Stimulated activated CD8-positive, alpha-beta memory T cell treated with anti-CD3 and anti-CD28 coated beads, Interleukin-7, amount 100 ng/mL, for 48 hours (primary cell): ENCODE results near the gene TRPV6.

Experiments
- DNase-seq, 2 donors: peaks; one replicate each; pipeline ENCODE4 v3.0.0-alpha.2; 2020; ENCODE audit warnings: low read depth in 1 of 2; ENCODE audit errors: extremely low read depth in 1 of 2

The TRPV6 gene

DNA sequence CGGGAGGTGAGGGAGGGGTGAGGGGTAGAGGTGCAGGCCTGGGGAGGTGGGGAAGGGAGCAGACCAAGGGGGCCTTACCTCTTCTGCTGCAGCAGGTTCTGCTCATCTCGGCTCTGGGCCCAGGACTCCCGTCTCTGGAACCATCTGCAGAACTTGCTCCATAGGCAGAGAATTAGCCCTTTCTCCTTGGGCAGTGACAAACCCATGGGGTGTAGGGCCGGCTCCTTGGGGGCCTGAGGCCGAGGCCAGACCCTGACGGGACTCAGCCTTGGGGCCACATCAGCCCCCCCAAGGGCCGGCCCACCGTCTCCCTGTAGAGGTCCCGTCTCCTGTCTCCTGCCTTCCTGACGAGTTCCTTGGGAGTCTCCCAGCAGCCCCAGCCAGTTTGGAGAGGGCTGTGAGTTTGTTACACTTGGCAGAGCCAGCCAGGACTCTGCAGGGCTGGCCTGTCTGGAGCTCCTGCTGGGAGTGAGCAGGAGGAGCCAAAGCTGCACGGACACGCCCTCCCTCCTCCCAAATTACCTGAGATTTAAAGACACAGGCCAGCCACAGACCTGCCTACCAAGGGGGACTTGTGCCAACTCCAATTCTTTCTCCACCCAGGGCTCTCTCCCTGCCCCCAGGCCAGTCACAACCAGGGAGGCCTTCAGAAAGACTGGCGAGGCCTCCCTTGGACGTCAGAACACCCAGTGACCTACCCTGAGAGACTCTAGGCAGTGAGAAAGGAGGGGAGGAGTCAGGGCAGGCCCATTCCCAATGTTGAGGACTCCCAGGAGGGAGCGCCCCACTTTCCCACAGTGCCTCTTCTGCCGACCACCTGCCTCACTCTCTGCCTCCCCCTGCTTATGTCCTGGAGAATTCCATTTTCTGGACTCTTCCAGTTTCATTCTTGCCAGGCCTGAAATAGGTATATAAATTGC lies at the start of gene TRPV6:
TRPV6 (minus strand) TSS at position 435 of the 920 bp plus-strand sequence.
- no peak for DNase-seq

DNA sequence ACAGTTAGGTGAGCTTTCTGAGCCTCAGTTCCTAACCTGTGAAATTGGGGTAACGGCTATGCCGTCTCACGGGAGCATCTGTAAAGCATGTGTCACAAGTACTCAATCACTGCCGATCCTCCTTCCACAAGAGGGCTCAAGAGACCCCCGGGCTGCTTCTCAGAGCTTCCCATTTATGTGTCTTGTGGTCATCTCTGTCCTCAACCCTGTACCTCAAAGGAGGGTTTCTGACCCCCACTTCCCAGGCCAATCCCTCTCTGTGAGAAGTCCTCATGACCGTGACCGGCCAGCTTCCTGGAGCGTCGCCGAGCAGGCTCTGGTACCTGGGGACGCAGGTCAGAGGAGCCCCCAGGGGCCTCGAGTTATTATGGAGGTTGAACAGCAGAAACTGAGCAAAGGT lies 48.5 kb upstream of the TRPV6 start:
- no peak for DNase-seq

DNA sequence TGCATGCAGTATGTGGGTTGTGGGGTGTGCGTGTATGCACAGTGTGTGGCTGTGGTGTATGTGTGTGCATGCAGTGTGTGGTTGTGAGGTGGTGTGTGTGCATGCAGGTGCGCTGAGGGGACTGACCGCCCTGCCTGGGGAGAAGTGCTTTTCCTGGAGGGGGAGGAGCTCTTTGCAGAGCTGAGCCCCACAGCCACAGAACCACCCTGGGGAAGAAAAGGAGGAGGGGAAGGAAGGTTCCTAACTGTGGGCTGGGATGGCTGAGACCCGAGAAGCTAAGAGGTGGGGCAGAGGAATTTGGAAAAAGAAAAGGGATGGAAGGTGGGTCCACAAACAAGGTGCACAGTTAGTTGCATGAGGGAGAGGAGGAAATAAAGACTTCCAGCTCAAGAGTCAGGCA lies 48.1 kb upstream of the TRPV6 start, which contains the start of gene TRPV5:
TRPV5 (minus strand) TSS at position 123 of the 400 bp plus-strand sequence. CDS start 287 bp downstream, outside the sequence.
- no peak for DNase-seq

DNA sequence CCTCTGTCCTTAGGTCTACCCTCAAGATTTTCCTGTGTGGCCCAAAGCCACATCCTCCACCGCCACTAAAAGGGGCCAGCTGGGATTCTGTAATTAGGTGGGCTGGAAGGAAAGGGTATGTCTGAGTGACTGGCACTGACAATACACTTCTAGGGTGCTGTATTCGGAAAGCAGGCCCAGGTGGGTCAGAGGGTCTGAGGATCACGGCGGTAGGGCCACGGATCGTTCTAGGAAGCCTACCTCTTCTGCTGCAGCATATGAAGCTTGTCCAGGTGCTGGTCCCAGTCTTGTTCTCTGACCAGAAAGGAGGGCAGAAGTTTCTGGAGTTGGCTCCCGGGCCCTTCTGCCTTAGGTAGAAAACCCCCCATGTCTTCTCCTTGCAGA lies 47.5 kb upstream of the TRPV6 start:
- no peak for DNase-seq

DNA sequence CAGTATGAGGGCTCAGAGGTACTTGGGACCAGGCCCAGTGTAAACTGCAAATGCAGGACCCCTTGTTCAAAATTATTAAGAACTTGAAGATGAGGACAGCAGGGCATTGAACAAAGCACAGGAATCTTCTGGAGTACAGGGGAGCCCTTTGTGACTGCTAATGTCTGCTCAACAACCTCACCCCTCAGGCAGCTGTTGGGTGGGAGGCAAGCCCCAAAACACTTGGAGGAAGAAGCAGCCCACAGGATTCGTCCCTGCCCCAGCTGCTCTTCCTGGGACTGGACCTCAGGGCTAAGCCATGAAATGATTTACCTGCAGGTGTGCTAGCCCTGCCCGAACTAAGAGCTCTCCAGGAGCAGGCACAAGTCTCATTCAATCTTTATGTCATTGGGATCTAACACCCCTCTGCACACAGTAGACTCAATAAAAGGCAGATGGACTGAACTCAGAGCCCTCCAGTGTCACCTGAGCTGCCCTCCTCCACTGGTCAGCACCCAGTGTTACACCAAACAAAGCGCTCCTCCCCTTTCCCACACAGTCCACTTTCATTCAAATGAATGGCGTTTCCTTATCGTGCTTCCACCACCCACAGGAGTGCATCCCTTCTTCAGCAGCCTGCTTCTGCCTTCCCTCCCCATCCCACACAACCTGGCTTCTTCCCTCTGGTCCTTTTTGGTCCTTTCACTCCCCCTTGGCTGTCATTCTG lies 47.0 kb upstream of the TRPV6 start:
- DNase-seq = no peak

DNA sequence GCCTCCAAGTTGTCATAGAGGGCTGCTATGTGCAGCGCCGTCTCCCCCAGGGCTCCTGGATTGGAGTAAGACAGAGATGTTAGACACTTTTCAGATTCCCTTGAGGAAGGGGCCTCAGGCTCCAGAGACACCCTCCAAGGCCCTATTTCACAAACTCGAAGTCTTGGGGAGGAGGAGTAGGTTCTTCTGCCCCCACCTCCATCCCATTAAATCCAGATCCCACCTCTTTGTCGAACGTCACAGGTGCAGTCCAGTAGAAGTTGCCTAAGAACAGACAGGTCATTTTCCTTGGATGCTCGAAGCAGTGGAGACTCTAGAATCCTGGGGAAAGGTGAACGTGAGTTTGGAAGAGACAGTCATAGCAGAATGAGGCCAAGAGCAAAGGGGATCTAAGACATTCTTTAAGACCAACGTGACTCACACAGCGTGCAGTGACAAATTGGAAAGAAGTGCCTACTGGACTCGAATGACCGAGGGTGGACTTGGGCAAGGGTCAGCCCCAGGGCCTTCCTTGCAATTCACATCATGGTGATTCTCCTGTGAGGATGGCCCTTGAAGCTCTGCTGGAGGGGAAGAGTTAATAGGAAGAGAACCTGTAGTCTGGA lies 44.7 kb upstream of the TRPV6 start:
- no peak for DNase-seq

DNA sequence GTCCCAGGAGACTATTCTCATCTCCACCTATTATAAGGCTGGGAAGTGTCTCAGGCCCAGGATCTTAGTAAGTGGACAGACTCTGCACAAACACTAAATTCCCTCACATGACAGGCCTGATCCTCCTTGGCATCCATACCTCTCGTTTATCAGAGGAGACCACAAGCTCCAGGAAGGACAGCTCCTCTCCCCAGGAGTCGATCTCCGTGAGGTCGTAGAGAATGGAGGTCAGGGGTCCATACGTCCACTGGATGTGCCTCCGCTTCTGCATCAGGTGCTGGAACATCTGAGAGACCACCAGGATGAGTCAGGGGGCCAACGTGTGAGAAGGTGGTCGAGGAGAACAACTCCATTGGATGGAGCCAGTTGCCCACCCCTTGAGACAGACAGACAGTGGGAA lies 42.4 kb upstream of the TRPV6 start:
- DNase-seq = no peak

DNA sequence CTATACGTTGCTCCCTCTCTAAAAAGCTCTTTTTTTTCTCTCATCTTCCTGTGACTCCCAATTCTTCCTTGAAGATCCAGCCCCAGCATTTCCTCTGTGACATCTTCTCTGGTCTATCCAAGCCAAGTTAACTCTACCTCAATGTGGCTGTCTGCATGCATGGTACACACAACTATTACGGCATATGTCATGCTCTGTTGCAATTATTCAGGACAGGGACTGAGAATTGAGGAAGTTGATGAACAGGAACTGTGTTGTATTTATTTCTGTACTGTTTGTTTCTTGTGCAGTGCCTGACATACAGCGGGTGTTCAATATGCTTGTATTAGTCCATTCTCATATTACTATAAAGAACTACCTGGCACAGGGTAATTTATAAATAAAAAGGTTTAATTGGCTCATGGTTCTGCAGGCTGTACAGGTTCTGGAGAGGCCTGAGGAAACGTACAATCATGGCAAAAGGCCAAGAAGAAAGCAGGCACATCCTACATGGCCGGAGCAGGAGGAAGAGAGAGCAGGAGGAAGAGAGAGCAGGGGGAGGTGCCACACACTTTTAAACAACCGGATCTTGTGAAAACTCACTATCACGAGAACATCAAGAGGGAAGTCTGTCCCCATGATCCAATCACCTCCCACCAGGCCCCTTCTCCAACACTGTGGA lies 41.7 kb upstream of the TRPV6 start:
- DNase-seq = no peak

DNA sequence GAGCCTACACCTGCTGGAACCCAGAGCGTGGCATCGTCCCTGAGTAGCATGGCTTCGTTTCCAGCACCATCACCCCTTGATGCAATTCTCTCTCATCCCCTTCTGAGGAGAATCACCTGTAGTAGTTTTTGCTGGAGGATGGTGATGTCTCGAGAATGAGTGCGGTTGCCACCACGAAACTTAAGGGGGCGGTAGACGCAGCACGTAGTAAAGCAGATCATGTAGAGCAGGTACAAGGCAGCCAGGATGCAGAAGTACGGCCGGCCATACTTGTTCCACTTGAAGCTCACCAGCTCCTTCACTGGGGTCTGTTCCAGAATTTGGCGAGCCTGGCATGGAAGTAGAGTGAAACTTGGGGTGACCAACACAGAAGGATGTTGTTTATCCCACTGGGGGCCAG lies 39.9 kb upstream of the TRPV6 start:
- no peak for DNase-seq

DNA sequence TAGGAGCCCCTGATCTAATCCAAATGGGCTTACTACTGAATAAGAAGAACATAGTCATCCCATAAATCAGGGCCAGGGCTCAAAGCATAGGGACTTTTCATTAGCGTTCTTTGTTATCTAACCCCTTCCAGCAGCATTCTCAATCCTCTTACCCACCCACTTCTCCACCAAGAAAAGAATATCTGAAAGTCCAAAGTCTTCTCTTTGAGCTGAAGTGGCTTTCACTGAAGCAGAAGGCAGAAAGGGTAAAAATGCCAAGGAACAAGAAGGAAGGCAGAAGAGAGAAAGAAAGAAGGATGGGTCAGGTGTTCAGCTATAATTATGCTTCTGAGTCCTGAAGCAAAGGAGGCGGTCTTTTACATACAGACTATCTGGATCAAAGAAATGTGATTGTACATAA lies 37.8 kb upstream of the TRPV6 start:
- no peak for DNase-seq

DNA sequence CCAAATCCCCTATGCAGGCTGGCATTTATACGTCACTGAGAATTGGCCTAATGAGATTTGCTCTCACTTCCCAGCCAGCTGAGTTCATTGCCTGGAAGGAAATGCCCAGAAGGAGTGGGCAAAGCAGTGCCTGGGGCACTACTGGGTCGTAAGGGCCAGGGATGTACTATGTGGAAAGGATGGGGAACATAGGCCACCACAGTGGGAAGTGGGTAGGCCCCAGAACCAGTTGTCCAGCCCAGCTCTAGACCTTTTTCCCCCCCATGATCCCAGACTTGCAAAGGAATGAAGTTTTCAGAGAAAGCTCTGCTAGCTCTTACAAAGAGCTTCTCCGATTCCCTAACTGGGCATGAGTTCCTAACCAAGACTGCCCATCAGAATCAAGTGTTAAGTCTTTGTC lies 34.1 kb upstream of the TRPV6 start:
- DNase-seq = no peak

DNA sequence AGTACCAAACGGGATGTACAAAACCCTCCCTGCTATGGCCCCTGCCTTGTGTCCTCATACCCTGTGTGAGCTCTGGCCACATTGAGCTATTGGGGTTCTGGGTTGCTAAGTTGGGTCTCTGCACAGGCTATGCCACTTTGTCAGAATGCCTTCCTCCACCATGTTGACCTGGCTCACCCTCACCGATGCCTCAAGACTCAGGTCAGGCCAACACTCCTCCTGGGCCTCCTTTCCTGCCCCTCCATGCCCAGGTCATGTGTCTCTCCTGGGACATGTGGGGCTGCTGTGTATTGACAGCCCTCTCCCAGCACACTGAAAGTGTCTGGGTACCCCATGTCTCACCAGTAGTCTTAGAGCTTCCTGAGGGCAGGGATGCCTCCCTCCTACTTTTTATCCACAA lies 33.4 kb upstream of the TRPV6 start:
- DNase-seq = no peak

DNA sequence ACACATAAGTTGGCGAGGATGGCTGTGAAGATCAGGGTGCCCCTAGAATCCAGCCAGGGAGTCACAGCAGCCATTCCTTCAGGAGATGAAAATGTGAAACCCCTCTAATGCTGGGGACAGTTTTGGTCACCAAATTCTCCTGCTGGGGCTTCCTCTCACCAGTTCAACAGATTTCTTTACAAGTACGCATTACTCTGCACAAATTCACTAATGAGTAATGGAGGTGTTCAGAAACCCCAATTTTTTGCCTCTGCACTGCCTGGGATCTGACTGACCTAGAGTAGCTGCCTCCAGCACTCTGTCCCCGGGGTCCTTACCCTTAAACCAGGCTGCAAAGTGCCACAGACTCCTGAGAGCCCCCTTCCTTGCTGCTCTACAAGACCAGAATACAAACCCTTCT lies 31.9 kb upstream of the TRPV6 start:
- DNase-seq = no peak

DNA sequence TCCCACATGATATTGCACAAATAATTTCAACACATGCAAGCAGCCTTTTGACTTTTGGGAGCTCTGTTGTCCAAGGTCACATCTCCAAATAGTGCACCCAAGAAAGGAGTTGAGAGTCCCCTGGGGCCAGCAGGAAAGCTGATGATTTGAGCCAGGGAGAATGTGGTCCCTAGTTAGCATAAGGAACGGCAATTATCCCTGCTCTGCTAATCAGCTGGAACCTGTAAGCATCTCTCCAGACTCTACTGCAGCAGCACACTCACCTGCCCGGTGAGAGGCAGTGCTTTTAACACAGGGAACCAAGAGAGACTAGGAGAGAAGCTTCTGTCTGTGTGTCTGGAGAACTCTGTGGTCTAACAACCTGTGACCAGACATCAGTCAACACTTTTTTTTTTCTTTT lies 31.0 kb upstream of the TRPV6 start:
- no peak for DNase-seq

DNA sequence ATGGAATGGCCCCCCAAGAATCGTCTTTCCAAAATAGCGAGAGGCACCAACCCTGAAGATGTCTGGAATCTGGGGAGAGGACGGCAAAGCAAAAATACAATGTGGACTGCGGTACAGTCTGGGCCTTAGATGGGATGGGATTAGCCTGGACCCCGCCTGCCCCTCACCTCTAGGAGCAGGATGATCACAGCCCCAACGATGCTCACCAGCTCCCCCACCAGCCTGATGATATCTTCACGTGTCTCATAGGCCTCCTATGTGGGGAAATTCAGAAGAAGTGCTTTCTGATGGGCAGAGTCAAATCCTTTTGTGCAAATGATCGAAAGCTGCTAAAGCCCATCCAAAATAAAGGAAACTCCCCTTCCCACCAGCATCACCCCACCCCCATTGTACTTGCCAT lies 29.8 kb upstream of the TRPV6 start:
- DNase-seq = no peak

DNA sequence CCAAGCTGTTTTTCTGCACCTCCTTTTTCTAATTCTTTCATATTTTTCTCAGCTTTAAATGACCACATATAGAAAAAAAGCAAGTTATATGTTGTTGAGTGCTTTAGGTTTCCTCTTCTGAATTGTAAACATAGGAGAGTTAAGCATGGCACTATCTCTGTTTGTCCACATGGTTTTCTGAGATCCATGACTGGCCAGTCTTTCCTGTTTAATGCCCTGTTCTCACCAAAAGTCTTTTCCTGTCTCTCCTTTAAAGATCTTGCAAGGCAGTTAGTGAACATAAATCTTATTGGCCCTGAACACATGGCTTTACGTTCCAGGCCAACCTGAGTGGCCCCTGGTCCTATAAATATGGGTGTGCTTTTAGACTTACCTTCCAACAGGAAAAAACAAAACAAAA lies 28.6 kb upstream of the TRPV6 start:
- no peak for DNase-seq

DNA sequence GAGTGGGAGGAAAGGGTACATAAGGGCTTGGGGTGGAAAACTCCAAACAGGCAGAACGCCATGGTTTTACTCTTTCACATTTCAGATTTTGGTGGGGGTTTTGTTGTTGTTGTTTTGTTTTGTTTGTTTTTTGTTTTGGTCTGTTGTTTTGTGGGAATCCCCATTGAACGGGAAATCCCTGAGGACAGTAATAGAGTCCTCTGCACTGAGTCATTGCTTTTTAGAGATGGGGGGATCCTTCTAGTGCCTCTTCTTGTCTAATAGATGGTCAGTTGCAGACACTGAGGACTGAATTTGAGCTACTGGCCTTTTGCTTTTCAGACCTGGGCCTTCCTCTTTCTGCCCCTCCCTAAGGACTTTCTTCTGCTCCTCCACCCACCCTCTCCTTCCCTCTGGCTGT lies 28.0 kb upstream of the TRPV6 start:
- no peak for DNase-seq

DNA sequence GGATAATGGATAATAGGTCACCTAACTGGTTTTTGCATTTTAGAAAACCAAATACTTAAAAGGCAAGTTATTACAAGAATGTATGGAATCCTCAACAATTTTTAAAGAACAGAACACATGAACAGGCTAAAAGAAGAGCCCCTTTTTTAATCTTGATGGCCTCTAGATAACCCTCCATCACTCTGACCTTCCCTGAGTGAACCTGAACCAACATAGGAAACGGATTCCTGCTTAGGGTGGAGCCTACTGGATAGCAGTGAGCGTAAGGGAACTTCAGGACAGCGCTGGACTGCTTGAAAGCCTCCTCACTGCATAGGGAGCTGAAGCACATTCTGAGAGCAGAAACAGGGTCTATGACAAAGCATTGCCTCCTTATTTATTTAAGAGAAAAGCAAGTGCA lies 27.5 kb upstream of the TRPV6 start:
- no peak for DNase-seq

DNA sequence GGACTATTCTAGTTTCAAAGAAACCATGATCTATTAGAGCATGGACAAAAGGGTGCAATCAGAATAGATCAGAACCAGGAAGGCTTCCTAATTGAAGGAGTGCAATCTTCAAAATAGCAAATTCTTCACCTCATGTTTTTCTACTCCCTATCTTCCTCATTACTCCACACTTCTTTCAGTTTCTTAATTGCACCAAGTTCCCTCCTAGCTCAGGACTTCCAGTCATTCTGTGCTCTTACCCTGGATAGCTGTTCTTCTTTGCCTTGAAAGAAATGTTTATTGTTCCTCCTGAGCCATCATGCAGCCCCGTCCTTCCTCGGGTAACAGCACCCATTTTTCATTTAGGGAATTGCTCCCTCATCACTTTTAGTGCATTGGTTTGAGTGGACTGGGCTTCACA lies 24.9 kb upstream of the TRPV6 start:
- no peak for DNase-seq

DNA sequence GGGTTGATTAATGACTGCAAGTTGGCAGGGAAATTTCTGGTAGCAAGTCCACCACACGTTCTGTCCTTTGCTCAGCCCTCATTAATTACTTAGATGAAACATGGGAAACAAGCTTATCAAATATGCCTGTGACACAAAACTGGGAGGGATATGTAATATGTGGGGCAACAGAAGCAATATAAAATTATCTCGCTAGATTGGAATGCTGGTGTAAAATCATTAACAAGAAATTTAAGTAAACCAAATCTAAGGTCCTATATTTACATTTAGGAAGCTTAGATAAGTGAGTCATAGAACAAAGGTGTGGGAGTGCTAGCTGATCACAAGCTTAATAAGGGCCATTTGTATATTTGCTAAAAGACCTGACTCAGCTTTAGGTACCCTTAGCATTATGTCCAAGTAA lies 24.5 kb upstream of the TRPV6 start:
- no peak for DNase-seq
